Skeletal muscle satellite cell (primary cell): ENCODE data around the gene ANXA9.

Experiments
- H3K27me3 ChIP-seq: 2 replicates; pipeline ENCODE4 v1.7.0; 2013; ENCODE audit warnings: low read length; ENCODE audit not compliant: control insufficient read depth, insufficient read depth
- H3K36me3 ChIP-seq: 2 replicates; pipeline ENCODE4 v1.7.0; 2013; ENCODE audit warnings: mild to moderate bottlenecking, control low read depth, low read length; ENCODE audit not compliant: insufficient read depth
- H3K4me1 ChIP-seq: 2 replicates; pipeline ENCODE4 v1.7.0; 2013; ENCODE audit warnings: low read length; ENCODE audit not compliant: control insufficient read depth, insufficient read depth
- H3K4me2 ChIP-seq: 2 replicates; pipeline ENCODE4 v1.7.0; 2013; ENCODE audit warnings: mild to moderate bottlenecking, low read length
- H3K4me3 ChIP-seq: 2 replicates; pipeline ENCODE4 v1.7.0; 2013; ENCODE audit warnings: low read length
- H3K9ac ChIP-seq: 2 replicates; pipeline ENCODE4 v1.7.0; 2013; ENCODE audit warnings: mild to moderate bottlenecking, low read depth, low read length, moderate library complexity
- H3K9me3 ChIP-seq: replicated peaks from 2 replicates; pipeline ENCODE4 v1.7.0; 2013; ENCODE audit warnings: mild to moderate bottlenecking, control low read depth, low read length

ANXA9 gene

GRCh38 chr1:151008244-151009205 is 26.4 kb downstream of the ANXA9 start, which contains the start of gene PRUNE1:
Gene PRUNE1, plus strand, starts transcription at chr1:151008449. Its CDS starts 184 bp downstream, at chr1:151008633.
- Histone ChIP-seq H3K4me3 (peak within 1 kb of the TSS; percentile 87), H3K36me3 (no peaks in the 10 kb centered on the region), H3K4me2 (peak within 1 kb of the TSS; percentile 91), H3K27me3 (no peaks in the 10 kb centered on the region), H3K9me3 (no peaks in the 10 kb centered on the region), H3K4me1 (peaks cover 45% of the 10 kb centered on the region), H3K9ac (peak within 1 kb of the TSS; percentile 87)

GRCh38 chr1:151009206-151009587 is 27.1 kb downstream of the ANXA9 start:
- no peaks in the 10 kb centered on the region for H3K36me3 ChIP-seq
- no peaks in the 10 kb centered on the region for H3K9me3 ChIP-seq
- no peaks in the 10 kb centered on the region for H3K27me3 ChIP-seq
- peak overlapping the region; percentile 87 for H3K9ac ChIP-seq
- H3K4me3 ChIP-seq: peak overlapping the region; percentile 87
- H3K4me1 ChIP-seq: peaks cover 45% of the 10 kb centered on the region
- peak overlapping the region; percentile 91 for H3K4me2 ChIP-seq

- no peaks in the 10 kb centered on the region for H3K36me3 ChIP-seq
- no peaks in the 10 kb centered on the region for H3K27me3 ChIP-seq
- H3K4me2 ChIP-seq: peak overlapping the region; percentile 91
- no peaks in the 10 kb centered on the region for H3K9me3 ChIP-seq
- peaks cover 44% of the 10 kb centered on the region for H3K4me1 ChIP-seq
- peak overlapping the region; percentile 87 for H3K4me3 ChIP-seq
- peak overlapping the region; percentile 87 for H3K9ac ChIP-seq
Observed at GRCh38 chr1:151009674-151010345, 27.7 kb downstream of the ANXA9 start.

GRCh38 chr1:151010346-151010726 is 28.2 kb downstream of the ANXA9 start:
- Histone ChIP-seq H3K9me3 (no peaks in the 10 kb centered on the region), H3K4me1 (peaks cover 41% of the 10 kb centered on the region), H3K4me2 (no peak overlapping the region), H3K36me3 (no peaks in the 10 kb centered on the region), H3K9ac (no peak overlapping the region), H3K27me3 (no peaks in the 10 kb centered on the region), H3K4me3 (no peak overlapping the region)

DNA sequence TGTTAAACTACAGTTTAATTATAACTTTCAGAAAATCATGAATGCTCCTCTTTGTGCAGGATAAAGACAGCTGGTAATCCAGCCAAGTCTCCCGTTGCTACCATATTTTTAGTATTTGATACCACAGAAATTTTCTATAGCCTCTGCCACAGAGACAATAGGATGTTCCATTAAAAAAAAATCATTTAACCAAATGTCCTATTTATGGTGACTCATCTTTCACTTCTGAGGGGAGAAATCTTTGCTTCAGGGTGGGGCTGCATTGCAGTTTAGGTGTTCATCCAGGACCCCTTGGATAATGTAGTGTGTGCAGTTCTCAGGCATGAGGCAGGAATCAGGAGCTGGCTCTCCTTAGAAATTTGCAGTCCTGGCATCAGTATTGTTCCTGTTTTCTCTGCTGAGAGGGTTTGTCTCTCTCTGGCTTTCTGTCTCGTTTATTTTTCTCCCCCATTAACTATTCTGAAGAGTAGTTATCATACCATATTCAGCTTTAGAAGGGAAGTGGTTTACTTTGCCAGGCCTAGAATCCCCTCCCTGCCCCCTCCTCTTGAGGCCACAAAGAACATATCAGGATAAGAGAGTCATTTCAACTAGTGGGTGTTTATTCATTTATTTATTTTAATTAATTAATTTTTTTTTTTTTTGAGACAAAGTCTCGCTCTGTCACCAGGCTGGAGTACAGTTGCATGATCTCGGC is 29.2 kb downstream of the ANXA9 start:
- Histone ChIP-seq H3K27me3 (no peaks in the 10 kb centered on the region), H3K9me3 (no peaks in the 10 kb centered on the region), H3K4me2 (no peak overlapping the region), H3K4me3 (no peak overlapping the region), H3K36me3 (no peaks in the 10 kb centered on the region), H3K4me1 (peaks cover 31% of the 10 kb centered on the region), H3K9ac (no peak overlapping the region)

DNA sequence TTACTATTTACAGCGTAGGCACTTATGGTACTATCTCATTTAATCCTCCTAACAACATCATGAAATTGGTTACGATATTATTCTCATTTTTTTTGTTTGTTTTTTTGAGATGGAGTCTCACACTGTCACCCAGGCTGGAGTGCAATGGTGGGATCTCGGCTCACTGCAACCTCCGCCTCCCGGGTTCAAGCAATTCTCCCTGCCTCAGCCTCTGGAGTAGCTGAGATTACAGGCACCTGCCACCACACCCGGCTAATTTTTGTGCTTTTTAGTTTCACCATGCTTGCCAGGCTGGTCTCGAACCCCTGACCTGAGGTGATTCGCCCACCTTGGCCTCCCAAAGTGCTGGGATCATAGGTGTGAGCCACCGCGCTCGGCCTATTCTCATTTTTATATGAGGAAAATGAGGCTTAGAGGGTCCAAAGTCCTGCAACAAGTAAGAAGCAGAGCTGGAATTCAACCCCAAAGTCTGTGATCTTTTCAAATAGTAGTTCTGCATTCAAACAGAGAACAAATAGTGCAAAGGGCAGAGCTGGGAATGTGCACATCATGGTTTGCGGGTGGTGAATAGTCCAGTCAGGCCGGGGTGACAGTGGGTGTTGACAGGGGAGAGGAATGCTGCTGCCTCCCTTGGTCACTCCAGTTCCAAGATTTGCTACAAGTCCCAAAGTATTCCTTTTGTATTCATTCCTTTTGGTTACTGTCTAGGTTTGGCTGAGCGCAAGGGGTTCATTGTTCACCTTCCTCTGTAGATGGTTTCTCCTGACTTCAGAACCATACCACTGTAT is 30.8 kb downstream of the ANXA9 start:
- no peaks in the 10 kb centered on the region for H3K9me3 ChIP-seq
- no peak overlapping the region for H3K9ac ChIP-seq
- no peak overlapping the region for H3K4me2 ChIP-seq
- peaks cover 19% of the 10 kb centered on the region for H3K4me1 ChIP-seq
- no peaks in the 10 kb centered on the region for H3K27me3 ChIP-seq
- no peak overlapping the region for H3K4me3 ChIP-seq
- H3K36me3 ChIP-seq: no peaks in the 10 kb centered on the region

DNA sequence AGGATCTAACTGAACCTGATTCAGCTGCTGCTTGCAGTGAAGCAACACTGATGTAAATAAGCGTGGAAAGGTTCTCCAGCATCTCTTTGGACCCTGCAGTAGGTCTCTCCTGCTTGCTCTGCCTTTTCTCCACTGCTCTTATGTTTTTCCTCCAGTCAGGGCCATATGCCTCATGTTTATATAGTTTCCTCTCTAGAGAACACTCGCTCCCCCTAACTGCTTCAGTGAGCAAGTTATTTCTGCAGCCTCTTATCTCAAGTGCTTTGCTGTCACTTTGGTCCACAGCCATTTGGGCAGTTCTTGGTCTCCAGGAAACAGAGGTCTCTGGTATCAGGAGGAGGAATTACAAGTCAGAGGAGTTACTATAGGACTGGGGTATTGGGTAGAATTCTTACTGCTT is 31.4 kb downstream of the ANXA9 start:
- peaks cover 17% of the 10 kb centered on the region for H3K4me1 ChIP-seq
- no peaks in the 10 kb centered on the region for H3K36me3 ChIP-seq
- no peak overlapping the region for H3K4me3 ChIP-seq

DNA sequence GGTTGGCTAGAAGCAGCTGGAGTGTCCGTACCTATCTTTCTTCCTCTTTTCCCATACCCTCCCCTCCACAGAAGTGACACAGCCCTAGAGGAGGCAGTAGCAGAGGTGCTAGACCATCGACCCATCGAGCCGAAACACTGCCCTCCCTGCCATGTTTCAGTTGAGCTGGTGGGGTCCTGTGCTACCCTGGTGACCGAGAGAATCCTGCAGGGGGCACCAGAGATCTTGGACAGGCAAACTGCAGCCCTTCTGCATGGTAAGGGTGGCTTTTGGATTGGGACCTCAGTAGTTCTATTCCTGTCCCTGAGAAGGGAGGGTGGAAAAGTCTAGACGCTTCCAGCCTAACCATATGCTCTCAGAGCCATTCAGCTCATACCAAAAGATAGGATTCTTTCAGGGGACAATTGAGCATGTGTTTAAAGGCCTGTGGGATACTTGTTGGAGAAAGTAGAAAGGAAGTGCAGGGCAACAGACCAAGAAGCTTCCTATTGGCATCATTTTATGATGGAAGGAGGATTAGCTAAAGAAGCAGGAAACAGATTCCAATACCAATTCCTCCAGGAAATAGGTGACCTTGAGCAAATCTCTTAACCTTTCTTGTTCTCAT is 42.6 kb downstream of the ANXA9 start:
- no peak overlapping the region for H3K9ac ChIP-seq
- no peaks in the 10 kb centered on the region for H3K27me3 ChIP-seq
- H3K4me1 ChIP-seq: peaks cover 6% of the 10 kb centered on the region
- no peaks in the 10 kb centered on the region for H3K9me3 ChIP-seq
- no peak overlapping the region for H3K4me3 ChIP-seq
- no peak overlapping the region for H3K4me2 ChIP-seq
- peaks cover 10% of the 10 kb centered on the region for H3K36me3 ChIP-seq

More for the DNA sequence above, 31.4 kb downstream of the ANXA9 start:
- no peaks in the 10 kb centered on the region for H3K27me3 ChIP-seq
- no peak overlapping the region for H3K9ac ChIP-seq
- no peaks in the 10 kb centered on the region for H3K9me3 ChIP-seq
- no peak overlapping the region for H3K4me2 ChIP-seq

- Histone ChIP-seq H3K9ac (no peak overlapping the region), H3K4me1 (peaks cover 6% of the 10 kb centered on the region), H3K36me3 (peaks cover 14% of the 10 kb centered on the region), H3K27me3 (no peaks in the 10 kb centered on the region), H3K9me3 (no peaks in the 10 kb centered on the region), H3K4me2 (no peak overlapping the region), H3K4me3 (no peak overlapping the region)
Observed at GRCh38 chr1:151026460-151026859, 44.4 kb downstream of the ANXA9 start.

DNA sequence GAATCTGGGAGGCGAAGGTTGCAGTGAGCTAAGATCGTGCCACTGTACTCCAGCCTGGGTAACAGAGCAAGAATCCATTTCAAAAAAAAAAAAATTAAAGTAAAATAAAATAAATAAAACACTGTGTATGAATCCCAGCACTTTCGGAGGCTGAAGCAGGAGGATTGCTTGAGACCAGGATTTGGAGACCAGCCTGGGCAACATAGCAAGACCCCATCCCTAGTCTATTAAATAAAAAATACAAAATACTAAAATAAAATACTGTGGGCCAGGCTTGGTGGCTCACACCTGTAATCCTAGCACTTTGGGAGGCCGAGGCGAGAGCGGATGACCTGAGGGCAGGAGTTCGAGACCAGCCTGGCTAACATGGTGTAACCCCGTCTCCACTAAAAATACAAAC is 50.1 kb downstream of the ANXA9 start:
- Histone ChIP-seq H3K4me1 (no peaks in the 10 kb centered on the region), H3K4me3 (no peak overlapping the region), H3K36me3 (peaks cover 28% of the 10 kb centered on the region), H3K4me2 (no peak overlapping the region), H3K9me3 (no peaks in the 10 kb centered on the region), H3K27me3 (no peaks in the 10 kb centered on the region), H3K9ac (no peak overlapping the region)
